Measurements from ENCODE around the gene ANXA5.
A peak's percentile ranks its signal among the peaks of the same experiment; 100 is the strongest.

ANXA5 gene

GRCh38 chr4:121711263-121712000 is 14.7 kb upstream of the ANXA5 start:
- DNase-seq: peak; percentile 72

- no peak for DNase-seq
Observed at GRCh38 chr4:121709766-121710405, 13.1 kb upstream of the ANXA5 start.

DNA sequence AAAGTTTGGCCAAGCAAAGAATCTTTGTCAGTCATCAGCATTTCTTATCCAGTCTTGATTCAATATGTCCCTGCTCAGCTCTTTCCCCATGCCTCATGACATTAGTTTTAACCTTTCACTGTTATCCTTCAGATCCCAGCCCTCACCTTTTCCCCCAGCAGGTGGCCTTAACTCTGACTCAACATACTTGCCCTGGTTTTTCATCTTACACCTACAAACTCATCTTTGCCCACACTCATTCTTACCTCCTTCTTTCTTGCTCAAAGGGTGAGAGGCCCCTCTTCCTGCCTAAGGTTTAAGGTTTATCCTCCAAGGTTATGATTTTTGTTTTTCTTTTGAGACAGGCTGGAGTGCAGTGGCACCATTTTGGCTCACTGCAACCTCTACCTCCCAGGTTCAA is 10.6 kb upstream of the ANXA5 start:
- DNase-seq: no peak

GRCh38 chr4:121706595-121707021 is 9.8 kb upstream of the ANXA5 start:
- peak; percentile 75 for DNase-seq

DNA sequence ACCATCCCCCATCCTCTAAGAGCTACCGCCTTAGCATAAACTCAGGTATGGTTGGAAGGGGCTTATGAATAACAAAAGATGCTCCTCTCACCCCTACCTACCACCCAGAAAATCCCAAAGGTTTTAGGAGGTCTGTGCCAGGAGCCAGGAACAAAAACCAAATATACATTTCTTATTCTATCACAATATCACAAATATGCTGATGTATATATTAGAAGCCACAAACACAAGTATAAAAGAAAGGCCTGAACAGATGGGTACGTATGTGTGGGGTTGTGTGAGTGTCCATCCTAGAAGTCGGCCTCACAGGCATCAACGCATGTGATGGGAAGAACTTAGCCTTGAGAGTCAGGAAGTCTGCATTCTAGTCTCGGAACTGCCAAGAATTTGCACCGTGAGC is 8.7 kb upstream of the ANXA5 start:
- no peak for DNase-seq

- no peak for DNase-seq
Observed at GRCh38 chr4:121702136-121702535, 5.4 kb upstream of the ANXA5 start.

- no peak for DNase-seq
Observed at GRCh38 chr4:121701263-121701662, 4.5 kb upstream of the ANXA5 start.

GRCh38 chr4:121698236-121698671 is 1.5 kb upstream of the ANXA5 start:
- no peak for DNase-seq

DNA sequence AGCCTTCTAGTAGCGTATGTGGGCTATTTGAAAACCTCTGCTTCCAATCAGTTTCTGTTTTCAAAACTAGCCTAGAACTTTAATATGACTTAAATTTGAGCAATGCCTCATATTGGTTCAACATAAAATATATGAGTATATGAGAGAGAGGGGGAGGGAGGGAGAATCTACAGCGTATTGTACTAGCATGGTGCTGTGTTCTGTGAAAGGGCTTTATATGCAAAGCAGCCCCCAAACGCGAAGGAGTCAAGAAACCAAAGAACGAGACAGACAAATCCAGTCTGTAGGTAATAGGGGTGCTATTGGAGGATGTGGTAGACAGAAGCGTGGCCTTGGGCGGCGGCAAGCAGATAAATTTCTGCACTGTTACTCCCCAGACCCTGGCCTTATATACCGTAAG is 784 bp upstream of the ANXA5 start:
- no peak for DNase-seq

DNA sequence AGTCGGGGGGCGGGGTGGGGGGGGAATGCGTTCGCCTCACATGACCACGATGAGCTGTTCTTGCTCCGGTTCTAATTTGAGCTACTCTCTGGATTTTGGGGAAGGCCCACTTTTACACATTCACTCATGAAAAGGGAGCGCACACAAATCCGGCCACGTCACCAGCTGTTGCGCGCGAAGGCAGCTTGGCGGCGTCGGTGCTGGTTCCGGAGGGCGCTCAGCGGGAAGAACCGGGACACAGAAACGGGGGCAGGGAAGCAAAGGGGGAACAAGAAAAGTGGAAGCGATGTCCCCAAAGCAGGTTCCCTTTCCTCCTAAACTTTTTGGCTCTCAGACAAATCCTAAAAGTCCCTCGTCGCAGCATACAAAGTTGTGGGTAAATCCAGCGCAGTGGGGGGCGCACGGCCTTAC is 605 bp downstream of the ANXA5 start:
- DNase-seq: peak; percentile 86

GRCh38 chr4:121693886-121694285 is 2.9 kb downstream of the ANXA5 start:
- no peak for DNase-seq

DNA sequence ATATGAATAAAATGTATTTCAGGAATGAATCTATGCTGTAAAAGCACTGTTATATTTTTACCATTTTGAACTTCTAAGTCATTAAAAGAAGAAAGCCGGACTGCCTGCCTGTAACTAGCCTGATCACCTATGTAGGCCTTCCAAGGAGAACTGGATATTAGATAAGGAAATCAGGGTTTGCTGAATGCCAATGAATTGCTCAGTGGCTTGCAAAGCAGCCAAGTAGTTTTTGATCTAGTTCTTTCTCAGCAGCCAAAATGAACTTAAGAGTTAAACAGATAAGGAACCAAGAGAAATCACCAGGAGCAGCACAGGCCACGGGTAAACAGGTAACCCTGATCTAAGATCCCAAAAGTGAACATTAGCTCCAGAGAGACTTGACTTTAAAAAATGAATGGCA is 3.3 kb downstream of the ANXA5 start:
- no peak for DNase-seq

DNA sequence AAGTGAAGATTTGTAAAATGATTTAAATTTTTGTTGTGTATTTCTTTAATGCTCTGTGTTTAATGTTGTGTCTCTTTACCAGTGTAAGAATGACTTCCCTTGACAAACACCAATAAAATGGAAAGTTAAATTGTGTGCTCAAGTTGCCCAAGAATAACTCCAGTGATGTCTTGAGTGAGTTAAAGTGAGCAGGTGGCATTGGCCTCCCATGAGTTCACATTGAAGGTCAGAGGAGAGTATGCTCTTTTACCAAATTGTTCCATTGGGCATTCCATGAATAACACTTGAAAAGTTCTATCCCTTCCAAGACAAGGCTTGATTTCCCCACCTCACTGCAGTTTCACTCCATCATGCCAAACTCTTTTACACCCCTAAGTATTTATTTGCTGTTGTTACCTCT is 4.5 kb downstream of the ANXA5 start:
- DNase-seq: no peak

- DNase-seq: no peak
Observed at GRCh38 chr4:121690001-121690400, 6.8 kb downstream of the ANXA5 start.

DNA sequence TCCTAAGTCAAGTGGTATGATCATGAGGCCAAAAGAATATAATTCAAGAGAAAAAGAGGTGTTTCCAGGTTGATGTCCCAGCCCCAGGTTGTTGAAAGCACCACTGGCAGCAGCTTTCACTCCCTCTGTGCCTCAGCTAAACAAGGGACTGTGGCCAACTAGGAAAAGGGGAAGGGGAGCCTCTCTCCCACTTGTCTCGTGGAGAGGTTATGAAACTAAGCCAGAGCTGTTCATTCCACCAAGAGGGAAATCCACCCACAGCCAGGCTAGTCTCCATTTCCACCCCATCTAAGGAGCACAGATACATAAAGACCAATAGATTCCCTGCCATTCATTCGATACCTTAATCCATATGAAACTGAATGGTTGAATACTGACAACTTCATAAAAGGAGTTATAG is 8.1 kb downstream of the ANXA5 start:
- no peak for DNase-seq

DNA sequence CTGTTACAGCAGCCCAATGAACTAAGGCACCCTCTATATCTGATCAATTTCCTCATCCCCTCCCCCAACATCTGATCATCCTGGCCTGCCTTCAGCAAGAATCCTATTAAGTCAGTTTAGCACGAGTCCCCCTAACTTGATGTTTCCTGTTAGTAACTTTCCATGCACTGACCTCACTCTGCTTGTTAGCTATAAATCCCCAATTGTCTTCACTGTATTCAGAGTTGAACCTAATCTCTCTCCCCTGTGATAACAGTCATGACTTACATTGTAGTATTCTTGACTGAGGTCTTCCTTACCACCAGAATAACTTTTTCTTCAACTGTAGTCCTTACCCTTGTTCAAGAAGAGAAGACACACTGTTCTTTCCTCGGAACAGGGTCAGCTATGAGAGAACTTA is 8.5 kb downstream of the ANXA5 start:
- no peak for DNase-seq

GRCh38 chr4:121686255-121686654 is 10.5 kb downstream of the ANXA5 start:
- DNase-seq: no peak

- DNase-seq: no peak
Observed at GRCh38 chr4:121685257-121685656, 11.5 kb downstream of the ANXA5 start.

DNA sequence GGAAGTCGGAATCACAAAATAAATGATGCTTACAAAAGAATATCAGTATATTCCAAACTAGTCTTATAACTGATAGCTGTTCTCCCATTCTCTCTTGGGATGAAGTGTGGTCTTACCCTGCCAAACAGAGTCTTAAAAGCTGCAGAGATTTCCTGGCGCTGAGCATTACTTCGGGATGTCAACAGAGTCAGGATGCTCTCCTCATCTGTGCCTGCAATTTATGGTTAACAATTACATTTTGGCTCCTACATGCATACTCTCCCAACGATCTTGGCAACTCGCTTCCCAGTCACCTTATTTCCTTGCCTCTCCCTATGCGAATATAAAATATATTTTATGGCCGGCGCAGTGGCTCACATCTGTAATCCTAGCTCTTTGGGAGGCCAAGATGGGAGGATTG is 12.2 kb downstream of the ANXA5 start:
- no peak for DNase-seq

- DNase-seq: no peak
Observed at GRCh38 chr4:121684016-121684415, 12.8 kb downstream of the ANXA5 start.

DNA sequence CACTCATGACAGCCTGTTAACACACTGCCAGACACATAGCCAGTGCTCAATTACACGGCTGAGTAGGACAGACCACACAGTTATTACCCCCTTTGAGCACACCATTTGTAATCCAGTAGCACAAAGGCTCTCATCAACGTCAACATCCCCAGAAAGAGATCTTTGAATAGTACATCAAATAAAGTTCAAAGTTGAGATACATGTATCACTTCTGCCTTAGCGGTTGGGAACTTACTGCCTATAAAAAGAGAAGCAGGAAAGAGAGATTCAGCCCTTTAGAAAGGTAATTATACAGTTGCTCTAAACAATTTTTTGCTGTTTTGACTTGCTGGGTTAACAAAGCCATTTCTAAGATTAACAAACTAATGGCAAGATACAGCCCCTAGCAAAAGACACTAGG is 16.2 kb downstream of the ANXA5 start:
- no peak for DNase-seq

DNA sequence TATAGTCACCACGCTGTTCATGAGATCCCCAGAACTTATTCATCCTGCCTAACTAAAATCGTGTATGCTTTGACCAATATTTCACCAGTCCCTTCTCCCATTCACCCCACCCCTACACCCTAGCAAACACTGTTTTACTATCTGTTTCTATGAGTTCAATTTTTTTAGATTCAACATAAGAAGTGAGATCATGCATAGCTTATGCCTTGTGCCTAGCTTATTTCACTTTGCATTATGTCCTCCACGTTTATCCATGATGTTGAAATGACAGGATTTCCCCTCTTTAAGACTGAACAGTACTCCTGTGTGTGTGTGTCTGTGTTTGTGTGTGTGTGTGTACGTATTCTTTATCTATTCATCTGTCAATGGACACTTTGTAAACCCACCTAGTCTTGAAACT is 16.8 kb downstream of the ANXA5 start:
- DNase-seq: no peak

- no peak for DNase-seq
Observed at GRCh38 chr4:121679267-121679666, 17.5 kb downstream of the ANXA5 start.

DNA sequence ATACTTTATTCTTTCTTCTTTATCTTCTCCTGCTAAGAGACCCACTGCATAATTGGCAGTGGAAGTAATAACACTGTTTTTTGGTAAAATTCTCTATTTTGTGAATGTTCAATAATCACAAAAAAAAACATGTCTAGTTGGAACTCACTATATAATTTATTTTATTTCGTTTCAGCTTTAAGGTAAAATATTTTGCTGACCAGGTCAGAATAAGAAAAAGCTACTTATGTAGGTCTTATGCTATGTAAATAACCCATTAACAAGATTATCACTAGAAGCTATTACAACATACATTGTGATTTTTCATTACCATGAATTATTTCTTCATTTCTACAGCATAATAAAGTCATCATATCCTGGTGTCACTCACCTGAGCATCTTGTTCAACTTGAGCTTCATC is 19.3 kb downstream of the ANXA5 start:
- DNase-seq: no peak

All from activated effector memory CD4-positive, alpha-beta T cell treated with anti-CD3 and anti-CD28 coated beads, Interleukin-2, amount 50 U/mL, for 16 hours (primary cell).